22Rv1 (cell line): ENCODE measurements around the gene FLAD1.

ENCODE experiments used
- CTCF ChIP-seq: fragments of 450-650 bp; IDR thresholded peaks from 2 replicates; pipeline ENCODE4 v1.5.1; 2017; ENCODE audit warnings: mild to moderate bottlenecking
- ZFX ChIP-seq: fragments of 450-650 bp; IDR thresholded peaks from 2 replicates; pipeline ENCODE4 v1.6.1; 2017; ENCODE audit warnings: antibody characterized with exemption, borderline replicate concordance

DNA sequence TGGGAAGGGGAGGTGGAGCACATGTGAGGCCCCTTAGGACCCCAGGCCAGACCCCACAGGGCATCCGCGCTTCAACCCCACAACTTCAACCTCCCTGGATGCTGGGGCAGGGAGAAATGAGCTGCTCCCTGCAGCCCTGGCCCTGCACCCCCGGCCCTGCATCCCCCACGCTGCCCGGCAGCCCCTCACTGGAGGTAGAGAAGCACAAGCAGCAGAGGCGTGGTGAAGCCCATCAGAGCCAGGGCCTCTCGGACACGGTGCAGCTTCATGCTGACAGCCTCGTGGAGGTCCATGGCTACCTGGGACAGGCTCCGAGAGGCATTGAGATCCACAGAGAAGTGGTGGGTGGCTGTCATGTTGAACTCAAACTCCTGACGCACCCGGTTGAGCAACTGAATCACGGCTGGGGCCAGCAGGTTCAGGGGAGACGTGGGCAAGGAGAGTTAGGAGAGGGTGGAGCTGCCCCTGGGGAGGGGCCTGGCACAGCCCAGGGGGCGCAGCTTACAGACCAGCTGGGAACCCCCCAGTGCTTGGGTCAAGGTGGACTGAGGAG is 47.2 kb downstream of the FLAD1 start:
- no peak for TF ChIP-seq CTCF
- no peak for TF ChIP-seq ZFX
